ENCODE measurements around the gene PAX2. TPM values are rescaled to one million over a fixed set of nuclear protein-coding genes. Genes with fewer than 3 reads are reported as not detected.

The PAX2 gene
- total RNA-seq, 4 donors from 2014 or later = not detected

- Histone ChIP-seq H3K4me1 (peaks cover 0 to 26% (median 0%) of the 10 kb centered on the region in 4 donors), H3K9me3 (no peaks in the 10 kb centered on the region), H3K27ac (no peak overlapping the region), H3K4me3 (peak overlapping the region in 1 of 4 donors; percentile 14), H3K36me3 (no peaks in the 10 kb centered on the region), H3K27me3 (peaks cover 2 to 100% of the 10 kb centered on the region in 2 donors)
- 4 to 6% methylated on average over 17 to 35 of the region's 36 CpGs for WGBS, 2 donors
- TF ChIP-seq POLR2A (IDR thresholded peaks at IDR 0.05) (no peak), EP300 (IDR thresholded peaks at IDR 0.05) (no peak), CTCF (IDR thresholded peaks at IDR 0.05) (no peak)
- DNase-seq (ENCODE audit: low spot score in 2 of 2) = no peak
Observed at GRCh38 chr10:100713859-100714565, 31.4 kb upstream of the PAX2 start.

GRCh38 chr10:100714566-100714950 is 30.8 kb upstream of the PAX2 start:
- DNase-seq (ENCODE audit: low spot score in 2 of 2) = no peak
- H3K36me3 ChIP-seq = no peaks in the 10 kb centered on the region
- H3K27me3 ChIP-seq = peaks cover 2 to 100% of the 10 kb centered on the region in 2 donors
- no peak overlapping the region for H3K27ac ChIP-seq
- H3K4me3 ChIP-seq = no peak overlapping the region
- H3K4me1 ChIP-seq = peaks cover 0 to 26% (median 0%) of the 10 kb centered on the region in 4 donors
- WGBS, 2 donors = 93 to 95% methylated on average over 1 of the region's 1 CpG
- TF ChIP-seq EP300 (IDR thresholded peaks at IDR 0.05) (no peak), CTCF (IDR thresholded peaks at IDR 0.05) (no peak), POLR2A (IDR thresholded peaks at IDR 0.05) (no peak)
- H3K9me3 ChIP-seq = no peaks in the 10 kb centered on the region

GRCh38 chr10:100715101-100715444 is 30.3 kb upstream of the PAX2 start:
- no peak for DNase-seq (ENCODE audit: low spot score in 2 of 2)
- peaks cover 0 to 23% (median 0%) of the 10 kb centered on the region in 4 donors for H3K4me1 ChIP-seq
- 44 to 57% methylated on average over 4 of the region's 4 CpGs for WGBS, 2 donors
- H3K9me3 ChIP-seq = no peaks in the 10 kb centered on the region
- no peak overlapping the region for H3K27ac ChIP-seq
- TF ChIP-seq EP300 (IDR thresholded peaks at IDR 0.05) = no peak
- no peak for TF ChIP-seq POLR2A (IDR thresholded peaks at IDR 0.05)
- TF ChIP-seq CTCF (IDR thresholded peaks at IDR 0.05) = no peak
- peaks cover 2 to 97% of the 10 kb centered on the region in 2 donors for H3K27me3 ChIP-seq
- H3K4me3 ChIP-seq = peak overlapping the region in 1 of 4 donors; percentile 42
- H3K36me3 ChIP-seq = no peaks in the 10 kb centered on the region

GRCh38 chr10:100715445-100716385 is 29.7 kb upstream of the PAX2 start:
- H3K4me1 ChIP-seq = peaks cover 0 to 19% (median 0%) of the 10 kb centered on the region in 4 donors
- H3K27me3 ChIP-seq = peaks cover 2 to 97% of the 10 kb centered on the region in 2 donors
- TF ChIP-seq CTCF (IDR thresholded peaks at IDR 0.05) (no peak), EP300 (IDR thresholded peaks at IDR 0.05) (no peak), POLR2A (IDR thresholded peaks at IDR 0.05) (no peak)
- WGBS, 2 donors = 9% methylated on average over 47 to 66 of the region's 66 CpGs
- H3K36me3 ChIP-seq = no peaks in the 10 kb centered on the region
- H3K4me3 ChIP-seq = peak overlapping the region in 2 of 4 donors; percentile 14 to 42
- no peak overlapping the region for H3K27ac ChIP-seq
- H3K9me3 ChIP-seq = no peaks in the 10 kb centered on the region
- DNase-seq (ENCODE audit: low spot score in 2 of 2) = no peak

- Histone ChIP-seq H3K27me3 (peaks cover 2 to 97% of the 10 kb centered on the region in 2 donors), H3K9me3 (no peaks in the 10 kb centered on the region), H3K36me3 (no peaks in the 10 kb centered on the region), H3K27ac (no peak overlapping the region), H3K4me1 (peaks cover 0 to 19% (median 0%) of the 10 kb centered on the region in 4 donors), H3K4me3 (no peak overlapping the region)
- TF ChIP-seq CTCF (IDR thresholded peaks at IDR 0.05) (no peak), POLR2A (IDR thresholded peaks at IDR 0.05) (no peak)
- no peak for DNase-seq (ENCODE audit: low spot score in 2 of 2)
Observed at GRCh38 chr10:100717166-100717565, 28.2 kb upstream of the PAX2 start.
